HG03175 (cell line): Measurements from ENCODE around the gene RRBP1.

Experiments used
- ATAC-seq: cut with Tn5 transposase; IDR thresholded peaks from one replicate; pipeline ENCODE4 v1.9.1; 2021; ENCODE audit warnings: mild to moderate bottlenecking, moderate library complexity; ENCODE audit not compliant: unreplicated experiment

Gene RRBP1

GRCh38 chr20:17683218-17684076 is 1.4 kb upstream of the RRBP1 start:
- ATAC-seq, result no peak

- ATAC-seq, result no peak
Measured at GRCh38 chr20:17682889-17683198, 802 bp upstream of the RRBP1 start.

GRCh38 chr20:17681726-17682102 is 328 bp downstream of the RRBP1 start:
- peak; percentile 8 for ATAC-seq

- peak; percentile 42 for ATAC-seq
Measured at GRCh38 chr20:17680836-17681725, 961 bp downstream of the RRBP1 start.

GRCh38 chr20:17679941-17680835 is 1.9 kb downstream of the RRBP1 start:
- no peak for ATAC-seq

- no peak for ATAC-seq
Measured at GRCh38 chr20:17678886-17679285, 3.2 kb downstream of the RRBP1 start.

GRCh38 chr20:17678295-17678694 is 3.7 kb downstream of the RRBP1 start:
- ATAC-seq, result no peak

GRCh38 chr20:17676942-17677341 is 5.1 kb downstream of the RRBP1 start:
- no peak for ATAC-seq

- no peak for ATAC-seq
Measured at GRCh38 chr20:17676378-17676759, 5.7 kb downstream of the RRBP1 start.

GRCh38 chr20:17675519-17676377 is 6.3 kb downstream of the RRBP1 start:
- no peak for ATAC-seq

GRCh38 chr20:17674722-17675518 is 7.1 kb downstream of the RRBP1 start:
- ATAC-seq, result no peak

- no peak for ATAC-seq
Measured at GRCh38 chr20:17673084-17673483, 9.0 kb downstream of the RRBP1 start.

GRCh38 chr20:17671565-17671964 is 10.5 kb downstream of the RRBP1 start:
- no peak for ATAC-seq

GRCh38 chr20:17671011-17671410 is 11.0 kb downstream of the RRBP1 start:
- ATAC-seq, result no peak

- ATAC-seq, result no peak
Measured at GRCh38 chr20:17669306-17669931, 12.6 kb downstream of the RRBP1 start.

- no peak for ATAC-seq
Measured at GRCh38 chr20:17668432-17668831, 13.6 kb downstream of the RRBP1 start.

- no peak for ATAC-seq
Measured at GRCh38 chr20:17667445-17667844, 14.6 kb downstream of the RRBP1 start.

- no peak for ATAC-seq
Measured at GRCh38 chr20:17666481-17666880, 15.6 kb downstream of the RRBP1 start.

- ATAC-seq, result no peak
Measured at GRCh38 chr20:17665756-17666155, 16.3 kb downstream of the RRBP1 start.
